ENCODE data around the gene FHIT. TPM values are rescaled to one million over a fixed set of nuclear protein-coding genes. Genes with fewer than 3 reads are reported as not detected.
"Not testable (repeated sequence)": the region's sequence is repeated elsewhere in the genome, so short reads cannot be mapped to it uniquely, and the experiment has no call there.

FHIT gene
- total RNA-seq, 1 donor from 2014 or later = 5.7 TPM

DNA sequence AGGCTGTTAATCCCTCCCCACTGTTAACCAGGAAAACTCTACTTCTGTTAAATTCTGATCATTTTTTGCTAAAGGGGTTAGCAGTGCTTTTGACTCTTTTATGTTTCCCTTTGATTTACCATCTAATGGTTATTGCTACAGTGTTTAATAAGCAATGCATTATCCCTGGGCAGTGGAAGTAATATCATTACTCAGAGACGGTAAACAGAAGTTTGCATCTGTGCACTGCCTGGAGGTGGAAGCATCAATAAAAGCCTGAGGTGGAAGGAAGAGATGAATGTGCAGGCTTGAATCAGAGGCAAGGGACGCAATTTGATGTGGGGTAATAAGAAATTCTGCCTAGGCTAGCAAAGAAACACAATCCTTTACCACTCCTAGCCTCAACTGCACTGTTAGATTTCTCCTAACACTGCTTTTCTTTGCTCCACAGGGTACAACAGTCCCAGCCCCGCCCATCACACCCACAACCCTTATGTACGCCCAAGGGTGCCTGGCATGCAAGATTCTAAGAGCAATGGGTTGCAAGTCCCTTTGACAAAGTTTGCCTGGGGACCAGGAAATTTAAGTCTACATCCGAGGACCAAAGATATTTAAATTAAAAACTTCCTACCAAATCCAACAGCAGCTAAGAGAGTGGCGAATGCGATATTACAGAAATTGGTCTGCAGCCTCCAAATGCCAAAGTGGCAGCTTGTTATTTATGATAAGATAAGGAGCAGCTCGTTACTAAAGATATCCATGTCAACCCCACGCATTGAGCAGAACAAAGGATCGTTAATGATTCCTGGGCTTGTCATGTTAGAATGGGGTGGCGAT, 261.4 kb downstream of the FHIT start:
- Histone ChIP-seq H3K79me2 (ENCODE audit: low read depth) (no peaks in the 10 kb centered on the region), H2AFZ (replicated peaks) (no peak overlapping the region), H3K4me1 (no peaks in the 10 kb centered on the region), H3F3A (ENCODE audit: low read depth) (no peaks in the 10 kb centered on the region), H3K4me3 (no peak overlapping the region), H3K27ac (no peak overlapping the region), H3K27me3 (no peaks in the 10 kb centered on the region), H3K4me2 (no peak overlapping the region), H3K9me3 (ENCODE audit: low read depth) (no peaks in the 10 kb centered on the region), H4K20me1 (ENCODE audit: low read depth) (no peaks in the 10 kb centered on the region), H3K9ac (no peak overlapping the region), H3K36me3 (no peaks in the 10 kb centered on the region)
- H3K27ac Mint-ChIP-seq = no peak overlapping the region
- H3K36me3 Mint-ChIP-seq = no peaks in the 10 kb centered on the region
- H3K9me3 Mint-ChIP-seq = peaks cover 5% of the 10 kb centered on the region
- DNase-seq (ENCODE audit: low spot score) = no peak
- H3K4me3 Mint-ChIP-seq = no peak overlapping the region
- H3K4me1 Mint-ChIP-seq = no peaks in the 10 kb centered on the region
- peaks cover 2% of the 10 kb centered on the region for H3K27me3 Mint-ChIP-seq (ENCODE audit: insufficient read depth, low read depth)
- TF ChIP-seq EZH2phosphoT487 (IDR thresholded peaks at IDR 0.05) (no peak), EZH2 (IDR thresholded peaks at IDR 0.05) (no peak)
- TF ChIP-seq, protein P1, sequence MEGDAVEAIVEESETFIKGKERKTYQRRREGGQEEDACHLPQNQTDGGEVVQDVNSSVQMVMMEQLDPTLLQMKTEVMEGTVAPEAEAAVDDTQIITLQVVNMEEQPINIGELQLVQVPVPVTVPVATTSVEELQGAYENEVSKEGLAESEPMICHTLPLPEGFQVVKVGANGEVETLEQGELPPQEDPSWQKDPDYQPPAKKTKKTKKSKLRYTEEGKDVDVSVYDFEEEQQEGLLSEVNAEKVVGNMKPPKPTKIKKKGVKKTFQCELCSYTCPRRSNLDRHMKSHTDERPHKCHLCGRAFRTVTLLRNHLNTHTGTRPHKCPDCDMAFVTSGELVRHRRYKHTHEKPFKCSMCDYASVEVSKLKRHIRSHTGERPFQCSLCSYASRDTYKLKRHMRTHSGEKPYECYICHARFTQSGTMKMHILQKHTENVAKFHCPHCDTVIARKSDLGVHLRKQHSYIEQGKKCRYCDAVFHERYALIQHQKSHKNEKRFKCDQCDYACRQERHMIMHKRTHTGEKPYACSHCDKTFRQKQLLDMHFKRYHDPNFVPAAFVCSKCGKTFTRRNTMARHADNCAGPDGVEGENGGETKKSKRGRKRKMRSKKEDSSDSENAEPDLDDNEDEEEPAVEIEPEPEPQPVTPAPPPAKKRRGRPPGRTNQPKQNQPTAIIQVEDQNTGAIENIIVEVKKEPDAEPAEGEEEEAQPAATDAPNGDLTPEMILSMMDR (IDR thresholded peaks at IDR 0.05) = no peak

DNA sequence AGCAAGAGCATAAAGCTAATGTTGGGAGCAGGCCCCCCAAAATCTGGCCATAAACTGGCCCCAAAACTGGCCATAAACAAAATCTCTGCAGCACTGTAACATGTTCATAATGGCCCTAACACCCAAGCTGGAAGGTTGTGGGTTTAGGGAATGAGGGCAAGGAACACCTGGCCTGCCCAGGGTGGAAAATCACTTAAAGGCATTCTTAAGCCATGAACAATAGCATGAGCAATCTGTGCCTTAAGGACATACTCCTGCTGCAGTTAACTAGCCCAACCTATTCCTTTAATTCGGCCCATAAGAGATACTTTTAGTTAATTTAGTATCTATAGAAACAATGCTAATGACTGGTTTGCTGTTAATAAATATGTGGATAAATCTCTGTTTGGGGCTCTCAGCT, 264.1 kb downstream of the FHIT start:
- not testable (repeated sequence) for H3F3A ChIP-seq (ENCODE audit: low read depth); H3K27me3 Mint-ChIP-seq (ENCODE audit: insufficient read depth, low read depth); H3K79me2 ChIP-seq (ENCODE audit: low read depth); H3K4me1 ChIP-seq; H3K27ac ChIP-seq; H3K27me3 ChIP-seq; DNase-seq (ENCODE audit: low spot score); H3K4me2 ChIP-seq; H3K36me3 Mint-ChIP-seq; H2AFZ ChIP-seq (replicated peaks); H3K36me3 ChIP-seq; H4K20me1 ChIP-seq (ENCODE audit: low read depth); H3K4me3 Mint-ChIP-seq; H3K4me1 Mint-ChIP-seq; H3K9ac ChIP-seq; H3K27ac Mint-ChIP-seq; H3K9me3 ChIP-seq (ENCODE audit: low read depth); H3K4me3 ChIP-seq
- H3K9me3 Mint-ChIP-seq = peaks cover 18% of the 10 kb centered on the region

DNA sequence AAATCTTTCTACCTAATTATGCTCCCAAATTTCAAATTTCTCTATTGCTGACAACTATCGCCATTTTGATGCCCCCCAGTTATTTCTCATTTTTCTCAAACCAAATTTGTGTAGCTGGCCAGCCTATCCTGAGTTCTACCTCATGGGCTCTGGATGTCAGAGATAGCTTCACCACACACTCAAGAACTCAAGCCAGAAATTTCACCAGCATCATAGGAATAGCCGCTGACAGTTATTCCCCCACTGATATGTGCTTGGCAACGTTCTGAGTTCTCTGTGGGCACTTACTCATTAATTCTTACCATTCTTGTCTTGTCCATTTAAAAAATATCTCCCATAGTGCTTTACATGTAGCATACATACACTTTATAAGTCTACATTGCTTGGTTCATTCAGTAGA, 264.7 kb downstream of the FHIT start:
- H3K27me3 Mint-ChIP-seq (ENCODE audit: insufficient read depth, low read depth) = peaks cover 5% of the 10 kb centered on the region
- Histone ChIP-seq H3K4me1 (no peaks in the 10 kb centered on the region), H2AFZ (replicated peaks) (no peak overlapping the region), H3K79me2 (ENCODE audit: low read depth) (no peaks in the 10 kb centered on the region), H3K9ac (no peak overlapping the region), H3K4me2 (no peak overlapping the region), H3K9me3 (ENCODE audit: low read depth) (no peaks in the 10 kb centered on the region), H3K36me3 (no peaks in the 10 kb centered on the region), H4K20me1 (ENCODE audit: low read depth) (no peaks in the 10 kb centered on the region), H3K27me3 (no peaks in the 10 kb centered on the region), H3K4me3 (no peak overlapping the region), H3K27ac (no peak overlapping the region), H3F3A (ENCODE audit: low read depth) (no peaks in the 10 kb centered on the region)
- TF ChIP-seq EZH2phosphoT487 (IDR thresholded peaks at IDR 0.05) (no peak), EZH2 (IDR thresholded peaks at IDR 0.05) (no peak)
- TF ChIP-seq, protein P1 (IDR thresholded peaks at IDR 0.05) = no peak
- H3K36me3 Mint-ChIP-seq = no peaks in the 10 kb centered on the region
- H3K4me3 Mint-ChIP-seq = no peak overlapping the region
- H3K9me3 Mint-ChIP-seq = peaks cover 21% of the 10 kb centered on the region
- no peak overlapping the region for H3K27ac Mint-ChIP-seq
- DNase-seq (ENCODE audit: low spot score) = no peak
- no peaks in the 10 kb centered on the region for H3K4me1 Mint-ChIP-seq

DNA sequence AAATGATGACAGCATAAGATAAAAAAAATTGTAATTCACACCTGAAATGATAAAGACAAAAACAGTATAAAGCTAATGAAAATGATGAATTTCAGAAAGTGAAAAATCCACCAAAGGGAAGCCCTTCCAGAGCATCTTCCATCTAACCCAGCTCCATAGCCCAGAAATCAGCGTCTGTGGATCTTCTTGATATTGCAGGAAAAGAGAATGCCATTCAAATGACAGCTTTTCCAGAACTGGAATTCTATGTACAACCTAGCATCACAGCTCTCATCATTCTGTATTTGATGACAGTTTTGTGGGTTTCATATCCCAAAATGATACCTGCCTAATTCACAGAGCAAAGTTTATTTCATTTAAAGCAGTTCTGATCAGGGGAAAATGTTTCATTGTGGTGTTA, 267.3 kb downstream of the FHIT start:
- H3K4me3 ChIP-seq = no peak overlapping the region

More for the DNA sequence above, 267.3 kb downstream of the FHIT start:
- no peaks in the 10 kb centered on the region for H3K27me3 ChIP-seq
- no peak overlapping the region for H3K27ac Mint-ChIP-seq
- H3K27me3 Mint-ChIP-seq (ENCODE audit: insufficient read depth, low read depth) = peaks cover 3% of the 10 kb centered on the region
- H3K9ac ChIP-seq = no peak overlapping the region
- peaks cover 21% of the 10 kb centered on the region for H3K9me3 Mint-ChIP-seq
- H3K9me3 ChIP-seq (ENCODE audit: low read depth) = no peaks in the 10 kb centered on the region
- H3K36me3 ChIP-seq = no peaks in the 10 kb centered on the region
- TF ChIP-seq, protein P1 (IDR thresholded peaks at IDR 0.05) = no peak
- TF ChIP-seq EZH2phosphoT487 (IDR thresholded peaks at IDR 0.05) (no peak), EZH2 (IDR thresholded peaks at IDR 0.05) (no peak)
- no peaks in the 10 kb centered on the region for H3K79me2 ChIP-seq (ENCODE audit: low read depth)
- H3K36me3 Mint-ChIP-seq = no peaks in the 10 kb centered on the region
- H3K4me3 Mint-ChIP-seq = no peak overlapping the region
- H3K4me2 ChIP-seq = no peak overlapping the region
- no peak overlapping the region for H3K27ac ChIP-seq
- no peaks in the 10 kb centered on the region for H4K20me1 ChIP-seq (ENCODE audit: low read depth)
- no peak for DNase-seq (ENCODE audit: low spot score)
- no peak overlapping the region for H2AFZ ChIP-seq (replicated peaks)
- H3F3A ChIP-seq (ENCODE audit: low read depth) = no peaks in the 10 kb centered on the region
- peaks cover 8% of the 10 kb centered on the region for H3K4me1 Mint-ChIP-seq
- no peaks in the 10 kb centered on the region for H3K4me1 ChIP-seq

All from neural progenitor cell (in vitro differentiated cells).